H9 (cell line): ENCODE data around the gene MISP. TPM values are rescaled to one million over a fixed set of nuclear protein-coding genes. Genes with fewer than 3 reads are reported as not detected.
"Not testable (repeated sequence)": the region's sequence is repeated elsewhere in the genome, so short reads cannot be mapped to it uniquely, and the experiment has no call there.

Experiments
- DNase-seq: peaks from one replicate; pipeline ENCODE4 v3.0.0-alpha.2; 2017
- H2AFZ ChIP-seq: one replicate; pipeline ENCODE4 v1.6.1; 2013; ENCODE audit warnings: mild to moderate bottlenecking, low read length, control low read depth, moderate library complexity
- H2AK5ac ChIP-seq: 2 replicates; pipeline ENCODE4 v1.6.1; 2013; ENCODE audit warnings: low read length, control low read depth, mixed read lengths; ENCODE audit not compliant: insufficient read length
- H2BK120ac ChIP-seq: one replicate; pipeline ENCODE4 v1.6.1; 2013; ENCODE audit warnings: low read depth, mild to moderate bottlenecking, low read length, control low read depth, inconsistent platforms; ENCODE audit not compliant: poor library complexity, severe bottlenecking
- H2BK12ac ChIP-seq: 2 replicates; pipeline ENCODE4 v1.6.1; 2013; ENCODE audit warnings: low read length, control low read depth, mixed read lengths, low read depth; ENCODE audit not compliant: insufficient read length
- H2BK15ac ChIP-seq: 2 replicates; pipeline ENCODE4 v1.6.1; 2013; ENCODE audit warnings: low read depth, low read length, control low read depth
- H2BK20ac ChIP-seq: one replicate; pipeline ENCODE4 v1.6.1; 2013; ENCODE audit warnings: low read depth, mild to moderate bottlenecking, low read length, control low read depth, inconsistent platforms; ENCODE audit not compliant: poor library complexity, severe bottlenecking
- H2BK5ac ChIP-seq: 2 replicates; pipeline ENCODE4 v1.6.1; 2013; ENCODE audit warnings: low read length, control low read depth, mixed read lengths; ENCODE audit not compliant: insufficient read length
- H3K14ac ChIP-seq: 2 replicates; pipeline ENCODE4 v1.6.1; 2013; ENCODE audit warnings: low read length, control low read depth; ENCODE audit not compliant: insufficient read depth
- H3K18ac ChIP-seq: 2 replicates; pipeline ENCODE4 v1.6.1; 2013; ENCODE audit warnings: low read depth, mild to moderate bottlenecking, mixed read lengths, low read length, control low read depth; ENCODE audit not compliant: insufficient read length
- H3K23ac ChIP-seq: 2 replicates; pipeline ENCODE4 v1.6.1; 2013; ENCODE audit warnings: low read length, control low read depth, mixed read lengths, low read depth; ENCODE audit not compliant: insufficient read length
- H3K23me2 ChIP-seq: 2 replicates; pipeline ENCODE4 v1.6.1; 2013; ENCODE audit warnings: low read depth, mild to moderate bottlenecking, mixed read lengths, low read length, control low read depth; ENCODE audit not compliant: insufficient read length, poor library complexity, severe bottlenecking
- H3K27ac ChIP-seq: 2 replicates; pipeline ENCODE4 v1.5.1; 2013; ENCODE audit warnings: low read length, control low read depth, mixed read lengths, low read depth; ENCODE audit not compliant: insufficient read length
- H3K27me3 ChIP-seq: 2 replicates; pipeline ENCODE4 v1.6.1; 2013; ENCODE audit warnings: low read length, control low read depth, inconsistent platforms; ENCODE audit not compliant: insufficient read depth
- H3K4ac ChIP-seq: 2 replicates; pipeline ENCODE4 v1.6.1; 2013; ENCODE audit warnings: low read depth, mild to moderate bottlenecking, control low read depth, inconsistent platforms, low read length, moderate library complexity
- H3K4me1 ChIP-seq: 2 replicates; pipeline ENCODE4 v1.6.1; 2013; ENCODE audit warnings: low read length, control low read depth, inconsistent platforms; ENCODE audit not compliant: insufficient read depth
- H3K4me2 ChIP-seq: 2 replicates; pipeline ENCODE4 v1.6.1; 2013; ENCODE audit warnings: low read length, control low read depth, mixed read lengths; ENCODE audit not compliant: insufficient read length, insufficient read depth
- H3K56ac ChIP-seq: 2 replicates; pipeline ENCODE4 v1.6.1; 2013; ENCODE audit warnings: low read depth, mild to moderate bottlenecking, mixed read lengths, low read length, control low read depth; ENCODE audit not compliant: insufficient read length
- H3K79me1 ChIP-seq: 2 replicates; pipeline ENCODE4 v1.6.1; 2013; ENCODE audit warnings: low read depth, mild to moderate bottlenecking, moderate library complexity, low read length, control low read depth, inconsistent platforms; ENCODE audit not compliant: insufficient read depth, poor library complexity, severe bottlenecking
- H3K79me2 ChIP-seq: 2 replicates; pipeline ENCODE4 v1.6.1; 2013; ENCODE audit warnings: low read length, control low read depth, inconsistent platforms; ENCODE audit not compliant: insufficient read depth
- H3K9ac ChIP-seq: 2 replicates; pipeline ENCODE4 v1.6.1; 2013; ENCODE audit warnings: low read length, control low read depth, mixed read lengths; ENCODE audit not compliant: insufficient read length; ENCODE audit errors: extremely low read depth
- H3K9me3 ChIP-seq: one replicate; pipeline ENCODE4 v1.6.1; 2013; ENCODE audit warnings: low read depth, low read length, inconsistent platforms; ENCODE audit not compliant: control insufficient read depth
- H3T11ph ChIP-seq: one replicate; pipeline ENCODE4 v1.6.1; 2013; ENCODE audit warnings: mild to moderate bottlenecking, low read length, control low read depth, inconsistent platforms
- H4K20me1 ChIP-seq: one replicate; pipeline ENCODE4 v1.6.1; 2013; ENCODE audit not compliant: control insufficient read depth, insufficient read length, insufficient read depth
- H4K5ac ChIP-seq: 2 replicates; pipeline ENCODE4 v1.6.1; 2013; ENCODE audit warnings: low read depth, mild to moderate bottlenecking, mixed read lengths, low read length, control low read depth; ENCODE audit not compliant: insufficient read length
- H4K8ac ChIP-seq: replicated peaks from 2 replicates; pipeline ENCODE4 v1.6.1; 2013; ENCODE audit warnings: low read length, control low read depth, mixed read lengths, low read depth; ENCODE audit not compliant: insufficient read length
- H4K91ac ChIP-seq: 2 replicates; pipeline ENCODE4 v1.6.1; 2013; ENCODE audit warnings: low read depth, mild to moderate bottlenecking, moderate library complexity, mixed read lengths, low read length, control low read depth; ENCODE audit not compliant: insufficient read length
- H3K27ac Mint-ChIP-seq, 3 experiments: 2 replicates in 2 of 3; 3 replicates in 1 of 3; pipeline ENCODE4 v1.8.0; 2020 to 2021; ENCODE audit warnings: mixed read lengths in 3 of 3, mild to moderate bottlenecking in 1 of 3, moderate library complexity in 1 of 3
- H3K27me3 Mint-ChIP-seq: 2 replicates; pipeline ENCODE4 v1.8.0; 2021; ENCODE audit warnings: low read depth, mild to moderate bottlenecking, moderate library complexity, mixed read lengths
- H3K36me3 Mint-ChIP-seq, 3 experiments: 2 replicates in 2 of 3; 3 replicates in 1 of 3; pipeline ENCODE4 v1.8.0; 2020 to 2021; ENCODE audit warnings: low read depth in 3 of 3, mixed read lengths in 3 of 3; ENCODE audit not compliant: insufficient read depth in 1 of 3
- H3K4me1 Mint-ChIP-seq, 2 experiments: 2 replicates each; pipeline ENCODE4 v1.8.0; 2020; ENCODE audit warnings: mixed read lengths in 2 of 2
- H3K4me3 Mint-ChIP-seq, 2 experiments: 2 replicates in 1 of 2; 3 replicates in 1 of 2; pipeline ENCODE4 v1.8.0; 2020 to 2021; ENCODE audit warnings: mild to moderate bottlenecking in 2 of 2, mixed read lengths in 2 of 2, moderate library complexity in 1 of 2
- H3K9me3 Mint-ChIP-seq, 2 experiments: 2 replicates in 1 of 2; 3 replicates in 1 of 2; pipeline ENCODE4 v1.8.0; 2020; ENCODE audit warnings: mild to moderate bottlenecking in 2 of 2, mixed read lengths in 2 of 2, moderate library complexity in 1 of 2
- CTCF ChIP-seq: fragments of 200-600 bp; sonication (generic); conservative IDR thresholded peaks from 3 replicates; pipeline ENCODE4 v1.8.0; 2021; ENCODE audit warnings: antibody characterized with exemption, mild to moderate bottlenecking
- WGBS: extraction: QIAGEN DNeasy Blood & Tissue Kit; methylation state at CpG from one replicate; pipeline ENCODE4 v1.1.7; 2013; ENCODE audit warnings: missing lambda C conversion rate, low lambda C conversion rate, mixed read lengths; ENCODE audit not compliant: insufficient read length; ENCODE audit errors: extremely low coverage; 5-methylcytosine and 5-hydroxymethylcytosine counted together
- long read RNA-seq: library from polyadenylated mRNA; unstranded; transcript quantifications from one replicate; pipeline ENCODE4 v2.0.0, GENCODE V29; 2020
- total RNA-seq: library from RNA; stranded (reverse); gene quantifications from 2 replicates; pipeline ENCODE4 v1.2.1, GENCODE V29; 2021

MISP gene
- 0.44 and 0.83 TPM in 2 replicates for total RNA-seq
- long read RNA-seq, partial matches to known transcripts = 10 of 11 reads
- long read RNA-seq, other reads (novel, unspliced or antisense) = 0 of 11 reads

DNA sequence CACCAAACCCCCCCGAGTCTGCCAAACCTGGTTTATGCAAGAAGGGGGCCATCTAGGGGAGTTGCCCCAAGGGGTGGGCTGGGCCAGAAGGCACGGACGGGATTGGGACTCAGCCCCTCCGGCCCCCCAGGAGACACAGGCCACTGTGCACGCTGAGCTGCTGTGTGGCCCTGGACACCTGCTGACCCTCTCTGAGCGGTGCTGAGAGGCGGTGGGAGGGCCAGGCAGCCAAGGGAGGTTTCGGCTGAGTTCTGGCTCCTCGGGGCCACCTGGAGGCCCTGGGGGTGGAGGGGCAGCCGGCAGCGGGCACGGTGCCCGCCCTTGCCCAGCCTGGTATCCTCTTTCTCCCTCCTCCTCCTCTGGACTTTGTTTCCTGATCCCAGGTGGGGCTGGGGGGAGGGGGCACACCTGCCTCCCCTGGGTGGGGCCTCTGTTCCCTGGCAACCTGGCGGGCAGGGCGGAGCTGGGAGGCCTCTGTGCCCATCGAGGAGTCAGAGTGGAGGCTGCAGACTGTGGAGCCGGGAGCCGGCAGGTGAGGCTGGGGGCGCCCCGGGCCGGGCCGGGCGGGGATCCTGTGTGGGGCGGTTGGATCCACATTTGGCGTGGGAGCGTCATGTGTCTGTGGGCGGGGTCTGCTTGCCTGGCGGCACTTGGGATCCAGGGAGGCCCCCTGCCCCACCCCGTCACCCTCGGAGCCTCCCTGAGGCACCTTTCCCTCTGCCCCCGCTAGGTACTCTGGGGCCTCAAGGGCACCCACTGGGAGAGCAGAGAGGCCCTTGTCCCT is at the start of gene MISP:
MISP (plus strand) TSS at position 473 of the 784 bp plus-strand sequence. CDS start 5,835 bp downstream, outside the sequence.
- Histone ChIP-seq H2BK5ac (no peak within 1 kb of the TSS), H4K5ac (no peak within 1 kb of the TSS), H2BK120ac (no peak within 1 kb of the TSS), H2AK5ac (no peak within 1 kb of the TSS), H3K79me1 (no peaks in the 10 kb centered on the region), H3T11ph (no peak within 1 kb of the TSS), H3K23ac (no peak within 1 kb of the TSS), H3K27me3 (no peaks in the 10 kb centered on the region), H2AFZ (no peak within 1 kb of the TSS), H4K20me1 (no peaks in the 10 kb centered on the region), H2BK15ac (no peak within 1 kb of the TSS), H3K14ac (no peak within 1 kb of the TSS), H3K4ac (no peak within 1 kb of the TSS), H3K56ac (no peak within 1 kb of the TSS), H3K9me3 (no peaks in the 10 kb centered on the region), H3K27ac (no peak within 1 kb of the TSS), H3K4me1 (no peaks in the 10 kb centered on the region), H2BK12ac (no peak within 1 kb of the TSS), H3K79me2 (no peaks in the 10 kb centered on the region), H4K91ac (no peak within 1 kb of the TSS), H2BK20ac (no peak within 1 kb of the TSS), H3K4me2 (no peak within 1 kb of the TSS), H3K18ac (no peak within 1 kb of the TSS), H3K9ac (no peak within 1 kb of the TSS), H3K23me2 (no peaks in the 10 kb centered on the region), H4K8ac (no peak within 1 kb of the TSS)
- Mint-ChIP-seq H3K9me3 (peaks cover 2 to 5% of the 10 kb centered on the region in 2 experiments; a peak in 3 of 5 replicates), H3K27ac (no peak within 1 kb of the TSS), H3K36me3 (peaks cover 0 to 7% (median 2%) of the 10 kb centered on the region in 3 experiments; a peak in 1 of 7 replicates), H3K4me3 (no peak within 1 kb of the TSS), H3K4me1 (0 out of 4 replicates have a peak, but pooled peaks cover 0 to 8% of the 10 kb centered on the region in 2 experiments), H3K27me3 (0 out of 2 replicates have a peak, but pooled peaks cover 3% of the 10 kb centered on the region)
- no peak for DNase-seq
- WGBS = no CpG with 5 or more reads among the region's 31 CpGs
- no peak for TF ChIP-seq CTCF

DNA sequence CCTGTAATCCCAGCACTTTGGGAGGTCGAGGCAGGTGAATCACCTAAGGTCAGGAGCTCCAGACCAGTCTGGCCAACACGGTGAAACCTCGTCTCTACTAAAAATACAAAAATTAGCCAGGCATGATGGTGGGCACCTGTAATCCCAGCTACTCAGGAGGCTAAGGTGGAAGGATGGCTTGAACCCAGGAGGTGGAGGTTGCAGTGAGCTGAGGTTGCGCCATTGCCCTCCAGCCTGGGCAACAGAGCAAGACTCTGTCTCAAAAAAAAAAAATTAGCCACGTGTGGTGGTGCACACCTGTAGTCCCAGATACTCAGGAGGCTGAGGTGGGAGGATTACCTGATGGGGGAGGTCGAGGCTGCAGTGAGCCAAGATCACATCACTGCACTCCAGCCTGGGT is 48.1 kb upstream of the MISP start:
- not testable (repeated sequence) for H3K4me2 ChIP-seq, H3K27ac Mint-ChIP-seq
- WGBS = no CpG with 5 or more reads among the region's 6 CpGs

More for the DNA sequence above, 48.1 kb upstream of the MISP start:
- not testable (repeated sequence) for H4K8ac ChIP-seq, H3K4ac ChIP-seq, H3K9me3 Mint-ChIP-seq, H3K14ac ChIP-seq, H4K91ac ChIP-seq, H2AFZ ChIP-seq, H3K79me1 ChIP-seq, H3K23ac ChIP-seq, H3K36me3 Mint-ChIP-seq, H3K79me2 ChIP-seq, H3K56ac ChIP-seq, H3K27ac ChIP-seq, H2BK12ac ChIP-seq, H2BK15ac ChIP-seq, H2BK5ac ChIP-seq, H3K9ac ChIP-seq, H4K20me1 ChIP-seq, H3K9me3 ChIP-seq, H3K18ac ChIP-seq, H3K4me1 ChIP-seq, H3K27me3 ChIP-seq, H3K4me1 Mint-ChIP-seq, DNase-seq, H2BK20ac ChIP-seq, H2BK120ac ChIP-seq, H3T11ph ChIP-seq, H3K23me2 ChIP-seq, H4K5ac ChIP-seq, H2AK5ac ChIP-seq
- Mint-ChIP-seq H3K4me3 (peak overlapping the region; percentile 66 to 73), H3K27me3 (peaks cover 15% of the 10 kb centered on the region)
